ENCODE results near the gene COX5A.
"Not testable (repeated sequence)": the region's sequence is repeated elsewhere in the genome, so short reads cannot be mapped to it uniquely, and the experiment has no call there.

COX5A gene

DNA sequence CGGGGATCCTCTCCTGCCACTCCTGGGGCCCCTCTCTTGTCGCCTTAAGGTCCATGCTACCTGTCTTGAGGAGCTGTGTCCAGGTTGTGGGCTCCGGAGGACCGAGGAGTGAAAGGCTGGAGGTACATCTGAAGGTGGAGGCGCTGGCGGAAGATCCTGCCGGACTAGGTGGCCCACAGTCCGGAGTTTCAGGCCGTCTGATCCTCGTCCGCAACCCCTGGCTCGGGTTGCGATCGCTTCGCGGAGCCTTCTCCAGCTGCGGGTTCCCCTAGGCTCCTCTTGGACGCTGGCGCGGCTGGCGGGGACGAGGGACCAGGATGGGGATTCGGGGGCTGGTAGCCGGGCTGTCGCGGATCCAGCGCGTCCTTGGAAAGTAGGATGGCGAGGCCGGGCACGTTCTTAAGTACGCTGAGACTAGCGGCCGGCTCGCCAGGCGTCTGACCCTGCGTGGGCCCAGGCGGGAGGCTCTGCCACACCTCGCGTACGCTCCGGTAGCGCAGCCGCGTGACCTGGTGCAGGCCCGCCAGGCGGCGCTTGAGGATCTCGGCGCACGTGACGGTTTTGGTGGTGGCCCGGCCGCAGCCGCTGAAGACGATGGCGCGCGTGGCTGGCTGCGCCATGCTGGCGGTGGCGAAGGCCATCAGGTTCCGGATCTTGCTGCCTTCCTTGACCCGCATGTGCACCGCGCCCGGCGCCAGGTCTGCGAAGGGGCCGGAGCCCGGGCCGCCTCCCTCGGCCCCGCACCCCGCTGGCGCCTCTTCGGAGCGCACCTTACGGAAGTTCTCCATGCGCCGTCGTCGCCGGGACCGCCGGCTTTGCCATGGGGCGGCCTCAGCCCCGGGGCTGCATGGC lies 18.1 kb upstream of the COX5A start:
- TF ChIP-seq, protein P1, sequence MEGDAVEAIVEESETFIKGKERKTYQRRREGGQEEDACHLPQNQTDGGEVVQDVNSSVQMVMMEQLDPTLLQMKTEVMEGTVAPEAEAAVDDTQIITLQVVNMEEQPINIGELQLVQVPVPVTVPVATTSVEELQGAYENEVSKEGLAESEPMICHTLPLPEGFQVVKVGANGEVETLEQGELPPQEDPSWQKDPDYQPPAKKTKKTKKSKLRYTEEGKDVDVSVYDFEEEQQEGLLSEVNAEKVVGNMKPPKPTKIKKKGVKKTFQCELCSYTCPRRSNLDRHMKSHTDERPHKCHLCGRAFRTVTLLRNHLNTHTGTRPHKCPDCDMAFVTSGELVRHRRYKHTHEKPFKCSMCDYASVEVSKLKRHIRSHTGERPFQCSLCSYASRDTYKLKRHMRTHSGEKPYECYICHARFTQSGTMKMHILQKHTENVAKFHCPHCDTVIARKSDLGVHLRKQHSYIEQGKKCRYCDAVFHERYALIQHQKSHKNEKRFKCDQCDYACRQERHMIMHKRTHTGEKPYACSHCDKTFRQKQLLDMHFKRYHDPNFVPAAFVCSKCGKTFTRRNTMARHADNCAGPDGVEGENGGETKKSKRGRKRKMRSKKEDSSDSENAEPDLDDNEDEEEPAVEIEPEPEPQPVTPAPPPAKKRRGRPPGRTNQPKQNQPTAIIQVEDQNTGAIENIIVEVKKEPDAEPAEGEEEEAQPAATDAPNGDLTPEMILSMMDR (IDR thresholded peaks at IDR 0.05; ENCODE audit: low read depth, low read length), result peak; percentile 43
- DNase-seq (ENCODE audit: extremely low read depth, low read depth), result no peak

DNA sequence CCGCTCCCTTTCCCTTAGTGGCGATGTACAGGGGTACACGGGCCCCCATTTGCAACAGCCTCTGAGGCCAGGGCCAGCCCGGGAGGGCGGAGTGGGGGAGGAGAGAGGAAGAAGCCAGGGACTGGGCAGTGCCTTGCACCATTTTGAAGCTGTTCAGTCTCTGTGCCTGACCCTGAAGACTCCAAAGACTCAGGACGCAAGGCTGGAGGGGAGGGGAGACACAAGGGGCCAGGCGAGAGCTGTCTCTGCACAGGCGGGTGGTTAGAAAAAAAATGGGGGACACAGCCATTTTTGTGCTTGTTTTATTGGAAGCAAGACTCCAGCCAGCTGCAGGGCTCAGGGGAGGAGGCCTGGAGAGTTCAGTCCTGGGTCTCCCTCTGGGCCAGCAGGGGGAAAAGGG lies 17.1 kb upstream of the COX5A start:
- TF ChIP-seq, protein P1 (IDR thresholded peaks at IDR 0.05; ENCODE audit: low read depth, low read length), result no peak
- no peak for DNase-seq (ENCODE audit: extremely low read depth, low read depth)

DNA sequence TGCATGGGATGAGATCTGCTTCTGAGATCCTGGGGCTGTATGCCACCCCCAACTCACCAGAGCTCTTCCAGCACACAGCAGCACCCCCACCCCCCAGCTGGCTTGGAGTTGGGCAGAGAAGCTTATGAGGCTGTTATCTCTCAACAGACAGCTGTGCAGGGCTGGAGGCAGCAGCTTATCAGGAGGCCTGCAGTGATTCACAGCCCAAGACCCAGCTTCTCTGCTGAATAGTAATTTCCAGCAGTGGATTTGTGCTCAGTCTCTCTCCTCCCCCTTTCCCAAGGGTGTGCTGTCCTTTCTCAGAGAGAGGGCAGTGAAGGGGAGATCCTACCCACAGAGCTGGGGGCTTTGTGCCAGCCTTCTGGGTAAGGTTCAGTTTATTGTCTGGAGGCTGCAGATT lies 16.6 kb upstream of the COX5A start:
- TF ChIP-seq, protein P1 (IDR thresholded peaks at IDR 0.05; ENCODE audit: low read depth, low read length), result no peak
- no peak for DNase-seq (ENCODE audit: extremely low read depth, low read depth)

DNA sequence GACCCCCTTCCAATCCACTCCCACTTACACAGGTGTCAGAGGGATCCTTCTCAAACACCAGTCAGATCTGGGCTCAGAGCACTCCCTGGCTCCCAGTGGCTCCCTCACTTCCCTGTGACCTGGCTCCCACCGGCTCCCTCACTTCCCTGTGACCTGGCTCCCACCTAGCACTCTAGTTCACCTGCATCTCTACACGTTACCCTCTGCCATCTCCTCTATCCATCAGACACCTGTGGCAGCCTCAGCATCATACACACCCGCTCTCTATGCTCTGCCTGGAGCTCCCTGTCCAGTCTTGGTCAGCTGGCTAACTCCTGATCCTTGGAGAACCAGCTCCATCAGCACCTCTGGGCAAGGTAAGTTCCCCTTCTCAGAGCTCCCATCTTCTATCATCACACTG lies 13.1 kb upstream of the COX5A start:
- TF ChIP-seq, protein P1 (IDR thresholded peaks at IDR 0.05; ENCODE audit: low read depth, low read length), result no peak
- DNase-seq (ENCODE audit: extremely low read depth, low read depth), result no peak

DNA sequence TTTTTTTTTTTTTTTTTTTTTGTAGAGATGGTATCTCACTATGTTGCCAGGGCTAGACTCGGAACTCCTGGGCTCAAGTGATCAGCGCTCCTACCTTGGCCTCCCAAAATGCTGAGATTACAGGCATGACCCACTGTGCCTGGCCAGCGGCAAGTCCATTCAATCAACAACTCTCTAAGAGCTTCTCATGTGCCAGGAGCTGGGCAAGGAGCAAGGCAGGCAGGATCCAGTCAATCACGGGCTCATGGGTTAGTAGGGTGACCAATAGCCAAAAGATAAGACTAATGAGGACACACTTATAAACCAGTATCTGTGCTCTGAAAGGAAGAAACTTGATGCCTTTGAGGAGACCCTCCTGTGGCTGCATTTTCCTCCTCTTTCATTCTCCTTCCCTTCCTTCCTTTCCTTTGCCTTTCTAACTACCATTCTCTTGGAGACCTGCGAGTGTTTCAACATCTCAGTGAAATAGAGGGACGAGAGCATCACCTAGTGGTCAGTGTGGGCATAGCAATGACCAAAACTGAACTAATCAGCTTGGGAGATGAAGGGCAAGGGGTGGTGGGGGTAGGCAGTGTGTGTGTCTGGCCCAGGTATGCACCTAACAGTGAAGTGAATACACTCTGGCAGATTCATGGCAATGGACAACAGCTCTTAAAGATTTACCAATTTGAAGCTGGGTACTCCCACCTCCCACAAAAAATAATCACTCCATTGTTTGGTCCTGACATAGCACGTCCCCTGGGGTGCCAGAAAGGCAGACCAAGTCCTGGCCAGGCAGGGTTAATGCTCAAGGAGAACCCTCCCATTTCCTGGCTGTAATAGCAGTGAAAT lies 12.4 kb upstream of the COX5A start:
- no peak for DNase-seq (ENCODE audit: extremely low read depth, low read depth)

DNA sequence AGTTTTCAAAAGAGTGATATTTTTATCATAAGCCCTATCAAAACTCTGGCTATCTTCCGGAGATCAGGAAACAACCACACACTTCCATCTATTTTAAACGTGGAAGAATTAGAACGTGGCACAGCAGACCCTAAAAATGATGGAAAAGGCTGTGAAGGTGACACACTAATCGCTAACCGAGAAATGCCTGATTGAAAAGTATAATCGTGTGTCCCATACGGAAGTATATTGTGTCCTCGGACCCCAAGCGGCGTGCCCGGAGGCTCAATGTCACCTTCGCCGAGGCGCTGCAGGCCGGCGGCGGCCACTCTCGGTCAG lies 642 bp downstream of the COX5A start:
- no peak for DNase-seq (ENCODE audit: extremely low read depth, low read depth)
- TF ChIP-seq, protein P1 (IDR thresholded peaks at IDR 0.05; ENCODE audit: low read depth, low read length), result no peak

More for the DNA sequence above, 12.4 kb upstream of the COX5A start:
- TF ChIP-seq, protein P1 (IDR thresholded peaks at IDR 0.05; ENCODE audit: low read depth, low read length), result no peak; the same call in none of the 2 replicates

DNA sequence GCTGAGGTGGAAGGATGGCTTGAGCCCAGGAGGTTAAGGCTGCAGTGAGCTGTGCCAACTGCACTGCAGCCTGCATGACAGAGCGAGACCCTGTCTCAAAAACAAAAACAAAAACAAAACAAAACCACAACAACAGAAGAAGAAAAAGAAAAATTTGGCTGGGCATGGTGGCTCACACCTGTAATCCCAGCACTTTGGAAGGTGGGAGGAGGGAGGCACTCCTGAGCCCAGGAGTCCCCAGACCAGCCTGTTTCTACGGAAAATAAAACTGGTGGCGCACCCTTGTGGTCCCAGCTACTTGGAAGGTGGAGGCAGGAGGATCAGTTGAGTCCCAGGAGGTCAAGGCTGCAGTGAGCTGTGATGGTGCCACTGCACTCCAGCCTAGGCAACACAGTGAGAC lies 2.7 kb downstream of the COX5A start:
- not testable (repeated sequence) for DNase-seq (ENCODE audit: extremely low read depth, low read depth)
